Panc1 (cell line): ENCODE data around the gene PITRM1. TPM values are rescaled to one million over a fixed set of nuclear protein-coding genes. Genes with fewer than 3 reads are reported as not detected.

Experiments used
- ATAC-seq: fragments of 200-7000 bp; cut with Tn5 transposase; 2 replicates; pipeline ENCODE4 v1.9.1; 2020; ENCODE audit warnings: mild to moderate bottlenecking, moderate library complexity
- BruUV-seq: library from RNA; stranded (reverse); fragments of 400-500 nt; replicated peaks from 2 replicates; lab custom pipeline; 2021; lab: Mats Ljungman, UMichigan
- CTCF ChIA-PET: fragments of 300-600 bp; sonication (Branson Sonifier 250); formaldehyde crosslinking; loops from one replicate; lab custom pipeline; 2022; ENCODE audit warnings: antibody characterized with exemption; lab: Charles Lee
- POLR2A ChIA-PET: fragments of 300-600 bp; sonication (Branson Sonifier 250); formaldehyde crosslinking; loops from one replicate; lab custom pipeline; 2022; ENCODE audit warnings: antibody characterized with exemption; lab: Charles Lee
- DNase-seq: peaks from one replicate; pipeline ENCODE4 v3.0.0-alpha.2; 2010; ENCODE audit warnings: low read depth, low spot score
- H3K27ac ChIP-seq: 2 replicates; pipeline ENCODE4 v1.5.1; 2011; ENCODE audit warnings: mild to moderate bottlenecking, low read length, inconsistent platforms
- H3K27me3 ChIP-seq: fragments of 200-500 bp; sonication (Bioruptor generic); 2 replicates; pipeline ENCODE4 v1.6.0; 2014; ENCODE audit warnings: low read length, inconsistent platforms; ENCODE audit not compliant: control insufficient read depth, insufficient read depth
- H3K36me3 ChIP-seq: fragments of 200-500 bp; sonication (Bioruptor generic); 2 replicates; pipeline ENCODE4 v1.5.1; 2014; ENCODE audit warnings: inconsistent platforms, mild to moderate bottlenecking, low read length, moderate library complexity; ENCODE audit not compliant: control insufficient read depth, insufficient read depth
- H3K4me1 ChIP-seq: 2 replicates; pipeline ENCODE4 v1.5.1; 2011; ENCODE audit warnings: inconsistent platforms, mild to moderate bottlenecking, low read length, moderate library complexity; ENCODE audit not compliant: control insufficient read depth, insufficient read depth
- H3K4me3 ChIP-seq, 2 experiments: 2 replicates each; pipeline ENCODE4 v1.5.1; 2011 to 2012; ENCODE audit warnings: low read depth in 2 of 2, low read length in 2 of 2, mild to moderate bottlenecking in 2 of 2, inconsistent platforms in 1 of 2, moderate library complexity in 1 of 2
- H3K9me3 ChIP-seq: fragments of 200-500 bp; sonication (Bioruptor generic); 2 replicates; pipeline ENCODE4 v1.5.1; 2014; ENCODE audit warnings: low read depth, mild to moderate bottlenecking, inconsistent platforms, low read length, moderate library complexity; ENCODE audit not compliant: control insufficient read depth, insufficient read depth
- CTCF ChIP-seq: fragments of 450-650 bp; IDR thresholded peaks from 2 replicates; pipeline ENCODE4 v1.5.1; 2017; ENCODE audit warnings: mild to moderate bottlenecking
- POLR2AphosphoS5 ChIP-seq: IDR thresholded peaks from 2 replicates; pipeline ENCODE4 v1.6.1; 2012; ENCODE audit warnings: mild to moderate bottlenecking, low read depth, low read length, moderate library complexity
- REST ChIP-seq, 2 experiments: IDR thresholded peaks; 2 replicates each; pipeline ENCODE4 v1.6.1; 2011 to 2012; ENCODE audit warnings: low read depth in 2 of 2, control low read depth in 1 of 2, low read length in 1 of 2, mild to moderate bottlenecking in 1 of 2, moderate library complexity in 1 of 2; ENCODE audit not compliant: insufficient read depth in 1 of 2
- SIN3A ChIP-seq: IDR thresholded peaks from 2 replicates; pipeline ENCODE4 v1.6.1; 2012; ENCODE audit warnings: low read depth, mild to moderate bottlenecking, low read length, moderate library complexity, borderline replicate concordance; ENCODE audit not compliant: insufficient read depth
- TCF7L2 ChIP-seq: IDR thresholded peaks from 2 replicates; pipeline ENCODE4 v1.6.1; 2011; ENCODE audit warnings: mild to moderate bottlenecking, low read depth, low read length, inconsistent platforms
- in situ Hi-C: cut with HindIII; loops from 2 replicates; pipeline ENCODE4 v1.10.0; 2016; ENCODE audit warnings: low sequenced_read_pairs, low pct_unique_long_range_greater_than_20kb
- intact Hi-C: fragments of 100-400 bp; cut with micrococcal nuclease; formaldehyde crosslinking; loops from one replicate; pipeline ENCODE4 v1.10.0; 2022; ENCODE audit not compliant: unreplicated experiment
- total RNA-seq: library from RNA; stranded (reverse); gene quantifications from one replicate; pipeline ENCODE4 v1.2.1, GENCODE V29; 2021; ENCODE audit not compliant: unreplicated experiment

Gene PITRM1
- total RNA-seq, 1 experiment from 2014 or later, result 63.5 TPM

- no TSS peak for BruUV-seq
- H3K4me1 ChIP-seq, result no peaks in the 10 kb centered on the region
- POLR2A ChIA-PET, result no interaction called here
- CTCF ChIA-PET, result no interaction called here
- ATAC-seq (no peak), DNase-seq (no peak)
- intact Hi-C loops, result no loop called here
- no peak overlapping the region for H3K27ac ChIP-seq
- H3K4me3 ChIP-seq, result no peak overlapping the region
- TF ChIP-seq REST (IDR thresholded peaks at IDR 0.05; ENCODE audit: insufficient read depth in 1 of 2, low read depth in 2 of 2, low read length in 1 of 2), result no peak
- no peak for TF ChIP-seq POLR2AphosphoS5
- TF ChIP-seq SIN3A, result no peak
- TF ChIP-seq TCF7L2, result no peak
- TF ChIP-seq CTCF, result no peak
- in situ Hi-C loops, result no loop called here
- H3K36me3 ChIP-seq, result no peaks in the 10 kb centered on the region
- no peaks in the 10 kb centered on the region for H3K27me3 ChIP-seq
- no peaks in the 10 kb centered on the region for H3K9me3 ChIP-seq
These were observed 37.8 kb upstream of the PITRM1 start for GRCh38 chr10:3210251-3210877.

GRCh38 chr10:3208481-3209406 lies 36.2 kb upstream of the PITRM1 start:
- ATAC-seq (no peak), DNase-seq (no peak)
- Histone ChIP-seq H3K36me3 (no peaks in the 10 kb centered on the region), H3K4me1 (no peaks in the 10 kb centered on the region; the same call in 1 of the 2 replicates), H3K27me3 (no peaks in the 10 kb centered on the region), H3K27ac (no peak overlapping the region), H3K9me3 (no peaks in the 10 kb centered on the region), H3K4me3 (no peak overlapping the region)
- no peak for TF ChIP-seq POLR2AphosphoS5
- TF ChIP-seq SIN3A, result no peak
- no peak for TF ChIP-seq TCF7L2
- no peak for TF ChIP-seq REST (IDR thresholded peaks at IDR 0.05; ENCODE audit: insufficient read depth in 1 of 2, low read depth in 2 of 2, low read length in 1 of 2)
- TF ChIP-seq CTCF, result no peak
- CTCF ChIA-PET, result no interaction called here
- BruUV-seq, result no TSS peak
- intact Hi-C loops (no loop called here), in situ Hi-C loops (no loop called here)
- POLR2A ChIA-PET, result no interaction called here
